Measurements from ENCODE around the gene IFNA16. TPM values are rescaled to one million over a fixed set of nuclear protein-coding genes. Genes with fewer than 3 reads are reported as not detected.

IFNA16 gene
- total RNA-seq, 1 experiment from 2014 or later, result not detected

- H3K27me3 ChIP-seq (ENCODE audit: insufficient read depth, low read length), result no peaks in the 10 kb centered on the region
- H3K27me3 Mint-ChIP-seq (ENCODE audit: low read depth), result peaks cover 4% of the 10 kb centered on the region
- H3K36me3 Mint-ChIP-seq (ENCODE audit: insufficient read depth in 1 of 3, low read depth in 3 of 3), result no peaks in the 10 kb centered on the region
- no peak overlapping the region for H3K4me3 Mint-ChIP-seq
- no peaks in the 10 kb centered on the region for H3K79me1 ChIP-seq (ENCODE audit: insufficient read depth, low read depth, low read length, poor library complexity, severe bottlenecking)
- H2BK12ac ChIP-seq (ENCODE audit: insufficient read length, low read depth, low read length), result no peak overlapping the region
- no peaks in the 10 kb centered on the region for H3K9me3 Mint-ChIP-seq
- DNase-seq, result no peak
- H3K27ac Mint-ChIP-seq, result no peak overlapping the region
- no peaks in the 10 kb centered on the region for H3K4me1 Mint-ChIP-seq
- H2AK5ac ChIP-seq (ENCODE audit: insufficient read length, low read length), result no peak overlapping the region
- H2BK20ac ChIP-seq (ENCODE audit: low read depth, low read length, poor library complexity, severe bottlenecking), result no peak overlapping the region
- no peak overlapping the region for H3K4me2 ChIP-seq (ENCODE audit: insufficient read depth, insufficient read length, low read length)
- H2BK15ac ChIP-seq (ENCODE audit: low read depth, low read length), result no peak overlapping the region
- H3K4ac ChIP-seq (ENCODE audit: low read depth, low read length), result no peak overlapping the region
- H2AFZ ChIP-seq (ENCODE audit: low read length), result no peak overlapping the region
- H3K23me2 ChIP-seq (ENCODE audit: insufficient read length, low read depth, low read length, poor library complexity, severe bottlenecking), result no peaks in the 10 kb centered on the region
- no peak overlapping the region for H4K91ac ChIP-seq (ENCODE audit: insufficient read length, low read depth, low read length)
- H3K27ac ChIP-seq (ENCODE audit: insufficient read length, low read depth, low read length), result no peak overlapping the region
- H3K14ac ChIP-seq (ENCODE audit: insufficient read depth, low read length), result no peak overlapping the region
- H4K20me1 ChIP-seq (ENCODE audit: control insufficient read depth, insufficient read depth, insufficient read length), result no peaks in the 10 kb centered on the region
- TF ChIP-seq CTCF (conservative IDR thresholded peaks at IDR 0.05), result no peak
- H3T11ph ChIP-seq (ENCODE audit: low read length), result no peak overlapping the region
- no CpG with 5 or more reads among the region's 2 CpGs for WGBS (ENCODE audit: extremely low coverage, insufficient read length, low lambda C conversion rate)
- H3K18ac ChIP-seq (ENCODE audit: insufficient read length, low read depth, low read length), result no peak overlapping the region
- H4K5ac ChIP-seq (ENCODE audit: insufficient read length, low read depth, low read length), result no peak overlapping the region
- no peaks in the 10 kb centered on the region for H3K9me3 ChIP-seq (ENCODE audit: control insufficient read depth, low read depth, low read length)
- no peaks in the 10 kb centered on the region for H3K4me1 ChIP-seq (ENCODE audit: insufficient read depth, low read length)
- H3K79me2 ChIP-seq (ENCODE audit: insufficient read depth, low read length), result no peaks in the 10 kb centered on the region
- H3K56ac ChIP-seq (ENCODE audit: insufficient read length, low read depth, low read length), result no peak overlapping the region
- H3K23ac ChIP-seq (ENCODE audit: insufficient read length, low read depth, low read length), result no peak overlapping the region
- H2BK120ac ChIP-seq (ENCODE audit: low read depth, low read length, poor library complexity, severe bottlenecking), result no peak overlapping the region
- H4K8ac ChIP-seq (replicated peaks; ENCODE audit: insufficient read length, low read depth, low read length), result no peak overlapping the region
- H2BK5ac ChIP-seq (ENCODE audit: insufficient read length, low read length), result no peak overlapping the region
- H3K9ac ChIP-seq (ENCODE audit: extremely low read depth, insufficient read length, low read length), result no peak overlapping the region
Measured at GRCh38 chr9:21174671-21175070, 42.4 kb downstream of the IFNA16 start.
